ENCODE measurements around the gene SPATA18.

SPATA18 gene, protein sequence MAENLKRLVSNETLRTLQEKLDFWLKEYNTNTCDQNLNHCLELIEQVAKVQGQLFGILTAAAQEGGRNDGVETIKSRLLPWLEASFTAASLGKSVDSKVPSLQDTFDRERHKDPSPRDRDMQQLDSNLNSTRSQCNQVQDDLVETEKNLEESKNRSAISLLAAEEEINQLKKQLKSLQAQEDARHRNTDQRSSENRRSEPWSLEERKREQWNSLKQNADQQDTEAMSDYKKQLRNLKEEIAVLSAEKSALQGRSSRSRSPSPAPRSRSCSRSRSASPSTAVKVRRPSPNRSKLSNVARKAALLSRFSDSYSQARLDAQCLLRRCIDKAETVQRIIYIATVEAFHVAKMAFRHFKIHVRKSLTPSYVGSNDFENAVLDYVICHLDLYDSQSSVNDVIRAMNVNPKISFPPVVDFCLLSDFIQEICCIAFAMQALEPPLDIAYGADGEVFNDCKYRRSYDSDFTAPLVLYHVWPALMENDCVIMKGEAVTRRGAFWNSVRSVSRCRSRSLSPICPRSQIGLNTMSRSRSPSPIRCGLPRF

GRCh38 chr4:52051213-52051614, at the start of gene SPATA18:
Gene SPATA18 (plus strand): TSS chr4:52051304. CDS start chr4:52051705, 401 bp downstream.
- no peak for DNase-seq (ENCODE audit: low read depth, low spot score)

- DNase-seq (ENCODE audit: low read depth, low spot score), result no peak
Measured at GRCh38 chr4:52001616-52002015, 49.5 kb upstream of the SPATA18 start.

DNA sequence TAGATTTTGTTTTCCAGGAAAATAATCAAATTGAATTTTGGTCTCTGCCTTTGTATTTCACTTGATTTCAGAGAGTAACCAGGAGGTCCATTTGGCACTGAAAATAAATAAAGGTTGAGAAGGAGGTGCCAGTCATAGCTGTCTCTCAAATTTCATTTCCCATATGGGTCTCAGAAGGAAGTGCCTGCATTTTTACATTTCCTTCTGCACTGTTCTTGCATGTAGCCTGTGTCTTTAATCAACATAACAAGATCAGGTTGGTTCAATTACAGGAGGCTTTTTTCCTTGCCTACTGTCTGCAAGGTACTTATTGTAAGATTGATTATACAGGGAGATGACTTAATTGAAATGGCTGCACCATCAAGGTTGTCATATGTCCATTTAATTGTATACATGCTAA, 46.7 kb upstream of the SPATA18 start:
- DNase-seq (ENCODE audit: low read depth, low spot score), result no peak

GRCh38 chr4:52005604-52006273, 45.4 kb upstream of the SPATA18 start:
- DNase-seq (ENCODE audit: low read depth, low spot score), result no peak

- DNase-seq (ENCODE audit: low read depth, low spot score), result no peak
Measured at GRCh38 chr4:52006887-52007286, 44.2 kb upstream of the SPATA18 start.

- no peak for DNase-seq (ENCODE audit: low read depth, low spot score)
Measured at GRCh38 chr4:52010986-52011385, 40.1 kb upstream of the SPATA18 start.

DNA sequence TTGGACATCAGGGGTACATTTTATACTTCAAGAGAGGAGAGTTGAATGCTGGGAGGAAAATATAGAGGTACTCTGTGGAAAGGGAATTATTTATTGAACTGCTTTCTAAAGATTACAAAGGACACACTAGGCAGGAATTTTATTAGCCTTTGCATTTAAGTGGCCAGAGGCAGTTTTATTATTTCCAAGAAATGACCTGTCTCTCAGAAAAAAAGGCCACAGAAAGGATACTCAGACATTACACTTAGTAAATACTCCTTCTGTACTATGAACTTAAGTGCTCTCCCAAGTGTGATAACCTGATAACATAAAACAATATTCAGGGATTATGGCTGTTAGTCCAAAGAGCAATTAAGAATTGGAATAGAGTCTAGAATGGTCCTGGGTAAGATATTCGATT, 38.5 kb upstream of the SPATA18 start:
- no peak for DNase-seq (ENCODE audit: low read depth, low spot score)

DNA sequence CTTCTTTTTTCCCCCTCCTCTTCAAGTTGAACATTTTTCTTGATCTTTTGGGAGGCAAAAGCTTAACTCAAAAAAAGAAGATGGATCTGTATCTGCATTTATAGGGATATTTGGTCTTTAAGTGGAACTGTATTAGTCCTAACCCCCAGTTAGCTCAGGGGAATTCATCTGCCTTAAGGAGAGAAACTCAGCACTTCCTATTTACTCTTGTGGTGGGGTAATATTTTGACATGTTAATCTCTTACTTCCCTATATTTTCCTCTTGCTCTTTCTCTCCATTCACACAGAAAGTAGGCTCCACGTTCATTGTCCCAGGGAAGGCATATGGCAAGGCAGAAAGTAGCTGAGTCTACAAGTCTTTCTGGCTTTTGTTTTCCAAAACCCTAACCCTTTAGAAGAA, 36.2 kb upstream of the SPATA18 start:
- no peak for DNase-seq (ENCODE audit: low read depth, low spot score)

DNA sequence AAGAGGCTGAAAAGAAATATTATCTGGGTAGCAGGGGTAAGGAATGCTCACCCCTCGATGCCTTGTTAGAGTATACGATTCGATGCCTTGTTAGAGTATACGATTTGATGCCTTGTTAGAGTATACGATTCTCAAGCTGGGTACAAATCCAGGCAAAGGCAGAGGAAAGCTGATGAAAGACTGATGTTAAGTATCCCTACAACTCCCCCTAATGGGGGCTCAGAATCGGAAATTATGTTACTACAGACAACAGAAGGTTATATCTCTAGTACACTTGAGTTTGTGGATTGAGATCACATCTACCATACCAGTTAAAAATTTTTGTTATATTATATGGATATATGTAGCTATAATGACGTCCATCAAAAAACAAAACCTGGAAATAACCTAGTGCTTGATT, 35.7 kb upstream of the SPATA18 start:
- no peak for DNase-seq (ENCODE audit: low read depth, low spot score)

- no peak for DNase-seq (ENCODE audit: low read depth, low spot score)
Measured at GRCh38 chr4:52016981-52017380, 34.1 kb upstream of the SPATA18 start.

GRCh38 chr4:52017814-52018213, 33.3 kb upstream of the SPATA18 start:
- no peak for DNase-seq (ENCODE audit: low read depth, low spot score)

- DNase-seq (ENCODE audit: low read depth, low spot score), result no peak
Measured at GRCh38 chr4:52019936-52020657, 31.0 kb upstream of the SPATA18 start, which contains the start of gene LRRC66. Gene LRRC66 (minus strand): TSS chr4:52020363. CDS start chr4:52017613, 2,750 bp downstream.

DNA sequence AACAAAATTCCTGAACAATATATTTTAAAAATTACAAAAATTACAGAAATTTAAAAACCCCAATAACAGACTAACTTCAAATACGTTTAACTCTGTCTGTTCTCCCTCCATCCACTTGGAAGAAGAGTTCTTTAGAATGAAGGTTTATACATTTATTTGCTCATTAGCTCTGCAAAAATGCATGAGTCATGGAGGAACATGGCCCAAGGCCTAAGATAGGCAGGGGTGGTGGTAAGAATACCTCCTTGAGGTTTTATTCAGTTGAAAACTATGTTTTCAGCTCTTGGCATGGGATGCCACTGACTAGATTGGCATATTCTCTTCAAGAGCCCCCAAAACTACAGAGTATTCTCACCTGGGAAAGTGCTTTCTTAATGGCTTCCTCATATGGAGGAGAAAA, 22.1 kb upstream of the SPATA18 start:
- DNase-seq (ENCODE audit: low read depth, low spot score), result no peak

GRCh38 chr4:52032005-52032404, 19.1 kb upstream of the SPATA18 start:
- DNase-seq (ENCODE audit: low read depth, low spot score), result no peak

GRCh38 chr4:52035190-52035589, 15.9 kb upstream of the SPATA18 start:
- DNase-seq (ENCODE audit: low read depth, low spot score), result no peak

GRCh38 chr4:52036886-52037530, 14.1 kb upstream of the SPATA18 start:
- no peak for DNase-seq (ENCODE audit: low read depth, low spot score)

- no peak for DNase-seq (ENCODE audit: low read depth, low spot score)
Measured at GRCh38 chr4:52037689-52038102, 13.4 kb upstream of the SPATA18 start.

GRCh38 chr4:52038103-52038912, 12.8 kb upstream of the SPATA18 start, which contains the start of gene SGCB:
Gene SGCB (minus strand): TSS chr4:52038299. CDS start chr4:52038259, 40 bp downstream.
- DNase-seq (ENCODE audit: low read depth, low spot score), result no peak

- DNase-seq (ENCODE audit: low read depth, low spot score), result no peak
Measured at GRCh38 chr4:52045028-52045427, 6.1 kb upstream of the SPATA18 start.

- DNase-seq (ENCODE audit: low read depth, low spot score), result no peak
Measured at GRCh38 chr4:52049266-52049665, 1.8 kb upstream of the SPATA18 start.

Data from iPS DF 19.7 (cell line).